NCI-H2107 treated with DMSO at 0.1 percent for 48 hours (cell line): Measurements from ENCODE around the gene CABP5.
"Not testable (repeated sequence)": the region's sequence is repeated elsewhere in the genome, so short reads cannot be mapped to it uniquely, and the experiment has no call there.

ENCODE experiments used
- DNase-seq: peaks from one replicate; lab custom pipeline; 2025; ENCODE audit not compliant: unreplicated experiment; lab: John Stamatoyannopoulos, UW

The CABP5 gene

GRCh38 chr19:48043675-48044258 is at the start of gene CABP5:
CABP5 (minus strand) TSS chr19:48044079; CDS start chr19:48043922, 157 bp downstream.
- DNase-seq = no peak

GRCh38 chr19:48091111-48091718 is 47.3 kb upstream of the CABP5 start:
- DNase-seq = not testable (repeated sequence)

GRCh38 chr19:48090281-48090802 is 46.5 kb upstream of the CABP5 start:
- DNase-seq = no peak

- not testable (repeated sequence) for DNase-seq
These were observed 45.1 kb upstream of the CABP5 start for GRCh38 chr19:48088991-48089390.

- no peak for DNase-seq
These were observed 42.3 kb upstream of the CABP5 start for GRCh38 chr19:48085904-48086864.

GRCh38 chr19:48085076-48085475 is 41.2 kb upstream of the CABP5 start:
- DNase-seq = no peak

- no peak for DNase-seq
These were observed 37.2 kb upstream of the CABP5 start for GRCh38 chr19:48081106-48081505.

GRCh38 chr19:48070177-48070769 is 26.4 kb upstream of the CABP5 start:
- not testable (repeated sequence) for DNase-seq

- DNase-seq = no peak
These were observed 25.6 kb upstream of the CABP5 start for GRCh38 chr19:48069435-48069834.

GRCh38 chr19:48064509-48064908 is 20.6 kb upstream of the CABP5 start:
- no peak for DNase-seq

GRCh38 chr19:48061401-48062344 is 17.8 kb upstream of the CABP5 start:
- no peak for DNase-seq

- no peak for DNase-seq
These were observed 16.5 kb upstream of the CABP5 start for GRCh38 chr19:48060381-48060780.

- DNase-seq = no peak
These were observed 15.5 kb upstream of the CABP5 start for GRCh38 chr19:48059331-48059730.

GRCh38 chr19:48053856-48054255 is 10.0 kb upstream of the CABP5 start:
- no peak for DNase-seq

GRCh38 chr19:48053076-48053475 is 9.2 kb upstream of the CABP5 start:
- DNase-seq = no peak

- DNase-seq = no peak
These were observed 7.6 kb upstream of the CABP5 start for GRCh38 chr19:48051335-48052033.

- no peak for DNase-seq
These were observed 682 bp upstream of the CABP5 start for GRCh38 chr19:48044561-48044960.

- no peak for DNase-seq
These were observed 1.9 kb downstream of the CABP5 start for GRCh38 chr19:48041877-48042580.

- DNase-seq = no peak
These were observed 7.1 kb downstream of the CABP5 start for GRCh38 chr19:48036765-48037164.
